HG02840 (cell line): ENCODE measurements around the gene ATP9A.

Experiments used
- ATAC-seq: cut with Tn5 transposase; IDR thresholded peaks from one replicate; pipeline ENCODE4 v1.9.1; 2021; ENCODE audit warnings: mild to moderate bottlenecking, moderate library complexity, moderate number of reproducible peaks; ENCODE audit not compliant: unreplicated experiment, low FRiP score

ATP9A gene

DNA sequence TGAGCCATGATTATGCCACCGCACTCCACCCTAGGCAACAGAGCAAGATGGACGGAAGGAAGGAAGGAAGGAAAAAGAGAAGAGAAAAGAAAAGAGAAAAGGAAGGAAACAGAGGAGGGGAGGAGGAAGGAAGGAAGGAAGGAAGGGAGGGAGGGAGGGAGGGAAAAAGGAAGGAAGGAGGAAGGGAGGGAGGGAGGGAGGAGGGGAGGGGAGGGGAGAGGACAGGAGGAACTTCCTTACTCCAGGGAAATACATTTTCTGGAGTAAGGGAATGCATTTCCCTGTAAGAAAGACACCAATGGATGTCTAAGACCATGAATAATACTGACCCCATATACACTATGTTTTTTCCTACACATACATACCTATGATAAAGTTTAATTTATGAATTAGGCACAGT is 132.5 kb downstream of the ATP9A start:
- ATAC-seq = no peak

- no peak for ATAC-seq
These were observed 133.3 kb downstream of the ATP9A start for GRCh38 chr20:51634877-51635276.

DNA sequence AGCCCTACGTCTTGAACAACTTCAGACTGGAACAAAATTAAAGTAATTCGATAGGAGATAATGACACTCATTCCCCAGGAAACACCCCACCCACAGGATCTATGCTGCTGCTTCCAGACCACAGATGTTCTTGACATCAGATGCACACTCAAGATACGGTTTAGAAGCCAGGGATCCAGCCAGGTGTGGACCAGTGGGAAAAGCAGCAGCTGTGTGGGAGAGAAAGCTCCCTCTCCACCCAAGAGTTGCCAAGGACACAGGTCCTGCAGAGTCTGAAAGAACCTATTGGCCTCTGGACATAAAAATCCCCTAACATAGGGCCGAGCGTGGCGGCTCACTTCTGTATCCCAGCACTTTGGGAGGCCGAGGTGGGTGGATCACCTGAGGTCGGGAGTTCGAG is 133.9 kb downstream of the ATP9A start:
- ATAC-seq = no peak

- ATAC-seq = no peak
These were observed 134.8 kb downstream of the ATP9A start for GRCh38 chr20:51633430-51633829.

GRCh38 chr20:51631953-51632352 is 136.2 kb downstream of the ATP9A start:
- no peak for ATAC-seq

DNA sequence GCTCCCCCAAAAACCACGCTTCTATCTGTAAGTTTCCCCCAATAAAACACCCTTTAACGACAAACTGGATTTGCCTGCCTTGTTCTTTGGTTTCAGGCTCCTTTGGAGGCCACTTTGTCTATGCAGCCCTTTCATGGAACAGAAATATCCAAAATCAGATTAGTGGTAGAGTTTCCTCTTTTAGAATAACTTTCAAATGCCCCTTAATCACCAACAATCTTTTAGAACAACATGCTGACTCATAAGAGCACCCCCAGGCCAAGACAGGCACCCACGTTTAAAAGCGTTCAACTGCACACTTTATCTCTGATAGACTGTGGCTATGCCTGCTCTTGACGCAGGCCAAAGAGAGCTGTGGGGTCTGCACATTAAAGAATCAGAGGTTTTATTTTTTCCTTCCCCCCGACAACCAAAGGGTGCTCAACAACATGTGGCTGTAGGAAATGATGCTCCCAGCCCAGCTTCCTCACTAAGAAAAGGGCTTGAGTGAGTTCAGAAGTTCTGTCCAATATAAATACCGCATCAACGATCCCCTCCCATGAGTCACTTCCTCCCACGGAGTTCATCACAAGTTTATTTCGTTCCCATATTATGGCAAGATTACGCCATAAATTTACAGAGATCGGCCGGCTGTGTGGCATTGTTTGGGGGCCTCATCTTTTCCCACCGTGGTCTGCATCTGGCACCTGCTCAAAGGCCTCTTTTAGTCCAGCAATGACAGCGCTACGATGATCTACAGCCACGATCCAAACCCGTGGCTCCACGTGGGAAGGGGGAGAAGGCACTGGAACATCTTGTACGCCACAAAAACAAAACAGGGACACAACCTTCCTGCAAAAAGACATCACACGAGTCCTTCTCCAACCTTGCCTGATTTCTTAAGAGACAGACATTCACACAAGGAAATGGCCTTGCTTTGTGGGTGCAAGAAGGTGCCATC is 136.9 kb downstream of the ATP9A start:
- ATAC-seq = no peak

DNA sequence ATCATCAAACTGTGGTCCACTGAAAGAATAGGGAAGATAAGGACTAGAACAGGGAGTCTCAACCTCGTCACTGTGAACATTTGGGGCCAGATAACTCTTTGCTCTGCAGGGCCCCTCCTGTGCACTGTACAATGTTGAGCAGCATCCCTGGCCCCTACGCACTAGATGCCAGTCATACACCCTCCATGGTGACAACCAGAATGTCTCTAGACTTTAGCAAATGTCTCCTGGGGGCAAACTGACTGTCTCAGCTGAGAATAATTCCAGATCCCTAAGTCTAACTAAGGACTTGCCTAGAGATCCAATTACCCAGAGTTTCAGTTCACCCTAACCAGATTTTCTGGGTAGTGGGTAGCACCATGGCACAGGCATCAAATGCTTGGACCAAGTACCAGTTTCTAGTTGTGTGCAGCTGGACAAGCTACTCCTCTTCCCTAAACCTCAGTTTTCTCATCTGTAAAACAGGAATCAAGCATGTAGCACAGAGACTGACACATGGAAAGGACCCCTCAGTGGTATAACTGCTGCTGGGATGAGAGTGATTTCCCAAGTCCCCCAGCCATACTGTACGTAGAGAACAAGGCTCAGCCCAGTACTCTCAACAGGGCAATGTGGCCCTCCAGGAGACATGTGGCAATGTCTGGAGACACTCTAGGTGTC is 138.7 kb downstream of the ATP9A start:
- no peak for ATAC-seq

DNA sequence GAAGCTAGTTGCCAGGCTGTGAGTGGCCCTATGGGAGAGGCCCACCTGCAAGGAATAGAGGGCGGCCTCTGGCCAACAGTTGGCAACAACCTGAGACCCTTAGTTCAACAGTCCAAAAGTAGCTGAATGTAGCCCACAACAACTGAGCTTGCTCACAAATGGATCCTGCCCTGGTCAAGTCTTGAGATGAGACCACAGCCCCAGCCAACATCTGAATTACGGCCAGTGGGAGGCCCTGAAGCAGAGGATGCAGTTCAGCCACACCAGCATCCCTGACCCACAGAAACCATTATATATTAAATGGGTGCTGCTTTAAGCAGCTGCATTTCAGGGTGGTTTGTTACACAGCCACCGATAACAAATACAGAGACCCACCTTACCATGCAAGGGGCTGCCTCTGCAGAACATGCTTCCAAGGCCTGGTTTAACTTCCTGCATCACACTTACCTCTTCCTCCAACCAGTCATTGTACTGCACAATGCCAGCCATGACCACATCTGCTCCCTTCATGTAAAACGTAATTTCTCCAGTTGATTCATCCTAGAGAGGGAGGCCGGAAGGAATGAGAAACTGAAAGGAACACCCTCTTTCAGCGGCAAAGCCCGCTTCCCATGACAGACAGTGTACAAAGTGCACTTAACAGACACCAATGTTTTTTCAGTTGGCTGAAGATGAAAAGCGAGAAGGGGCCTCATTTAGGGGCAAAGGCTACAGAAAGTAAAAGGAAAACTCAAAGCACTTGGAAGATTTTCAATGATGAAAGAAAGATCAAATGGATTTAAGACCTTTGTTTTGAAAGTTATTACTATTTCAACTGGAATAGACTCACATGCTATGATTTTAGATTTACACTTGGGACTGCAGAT is 139.4 kb downstream of the ATP9A start:
- no peak for ATAC-seq

DNA sequence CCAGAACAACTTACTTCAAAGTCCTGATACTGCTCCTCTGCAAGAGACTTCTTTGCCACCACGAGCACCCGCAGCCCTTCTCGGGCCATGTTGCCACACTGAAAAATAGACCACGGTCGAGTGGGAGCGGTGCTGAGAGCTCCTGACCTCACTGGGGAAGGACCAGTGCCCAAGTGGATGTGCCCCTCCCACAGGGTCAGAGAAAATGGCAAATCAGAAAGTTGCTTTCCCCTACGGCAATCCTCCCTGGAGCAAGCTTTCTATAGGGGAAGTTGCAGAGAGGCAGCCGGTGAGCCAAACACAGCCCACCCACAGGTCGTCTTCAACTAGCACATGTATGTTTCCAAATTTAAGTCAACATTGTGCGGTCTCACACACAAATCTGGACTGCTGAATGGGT is 140.6 kb downstream of the ATP9A start:
- no peak for ATAC-seq

DNA sequence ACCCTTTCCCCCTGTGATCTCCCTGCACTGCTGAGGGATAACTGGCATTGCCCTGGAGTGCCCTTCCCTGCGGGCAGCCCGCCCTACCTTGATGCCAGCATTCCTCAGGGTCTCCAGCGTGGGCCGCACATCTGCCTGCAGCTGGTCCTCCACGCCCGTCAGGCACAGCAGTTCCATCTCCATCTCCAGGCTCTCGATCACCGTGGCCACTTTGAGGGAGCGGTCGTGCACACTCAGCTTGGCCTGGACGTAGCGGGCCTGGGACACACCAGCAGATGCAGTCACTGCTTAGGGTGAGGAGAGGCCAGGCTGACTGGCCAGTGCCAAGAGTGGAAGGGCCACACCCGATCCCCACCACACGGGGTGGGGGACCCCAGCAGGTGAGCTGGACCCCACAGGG is 143.1 kb downstream of the ATP9A start:
- ATAC-seq = no peak

- ATAC-seq = no peak
These were observed 143.9 kb downstream of the ATP9A start for GRCh38 chr20:51624157-51624731.

GRCh38 chr20:51623255-51623654 is 144.9 kb downstream of the ATP9A start:
- ATAC-seq = no peak

GRCh38 chr20:51622004-51622874 is 146.0 kb downstream of the ATP9A start:
- ATAC-seq = no peak

- ATAC-seq = no peak
These were observed 147.8 kb downstream of the ATP9A start for GRCh38 chr20:51620432-51620831.

DNA sequence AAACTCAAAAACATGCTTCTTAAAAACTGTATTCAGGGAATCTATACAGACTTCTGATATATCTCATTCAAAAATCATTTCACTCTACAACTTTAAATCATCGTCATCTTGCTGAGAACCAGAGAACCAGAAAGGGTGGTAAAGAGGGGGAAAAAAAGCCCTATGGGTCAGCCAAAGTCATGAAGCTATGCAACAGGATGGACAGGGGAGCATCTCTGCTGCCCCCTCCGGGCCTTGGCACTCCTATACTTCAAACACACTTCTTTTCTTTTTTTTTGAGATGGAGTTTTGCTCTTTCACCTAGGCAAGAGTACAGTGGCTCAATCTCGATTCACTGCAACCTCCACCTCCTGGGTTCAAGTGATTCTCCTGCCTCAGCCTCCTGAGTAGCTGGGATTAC is 152.1 kb downstream of the ATP9A start:
- ATAC-seq = no peak

DNA sequence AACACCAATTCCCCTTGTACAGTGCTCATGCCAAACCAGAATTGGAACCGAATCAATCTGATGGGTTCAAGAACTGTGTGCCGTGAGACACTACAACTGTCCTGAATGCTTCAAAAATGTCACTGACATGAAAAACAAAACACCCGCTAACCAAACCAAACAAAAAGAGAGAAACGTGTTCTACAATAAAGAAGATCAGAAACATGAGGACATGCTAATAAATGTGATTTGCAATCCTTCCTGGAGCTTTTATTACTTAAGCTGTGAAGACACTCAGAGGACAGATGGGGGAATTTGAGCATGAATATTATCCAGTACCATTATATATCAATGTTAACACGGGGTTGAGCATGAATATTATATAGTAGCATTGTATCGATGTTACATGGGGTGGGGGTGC is 153.5 kb downstream of the ATP9A start:
- no peak for ATAC-seq

- no peak for ATAC-seq
These were observed 154.6 kb downstream of the ATP9A start for GRCh38 chr20:51613580-51613979.

DNA sequence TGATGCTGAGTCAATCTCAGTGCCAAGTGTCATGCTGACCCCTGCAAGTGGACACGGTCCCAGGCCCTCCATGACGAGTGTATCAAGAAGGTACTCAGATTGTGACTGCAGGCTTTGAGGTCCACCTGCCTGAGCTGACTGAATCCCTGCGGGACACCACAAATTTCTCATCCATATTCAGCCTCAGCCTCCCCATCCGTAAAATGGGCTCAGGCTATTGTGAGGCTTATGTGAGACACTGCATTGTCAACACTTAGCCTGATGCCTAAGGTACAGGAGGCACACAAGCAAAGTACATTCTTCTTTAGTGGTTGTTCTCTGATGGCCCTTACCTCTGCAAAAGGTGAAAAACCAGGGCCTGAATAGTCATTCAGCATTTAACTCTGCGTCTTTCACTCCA is 155.3 kb downstream of the ATP9A start:
- no peak for ATAC-seq

DNA sequence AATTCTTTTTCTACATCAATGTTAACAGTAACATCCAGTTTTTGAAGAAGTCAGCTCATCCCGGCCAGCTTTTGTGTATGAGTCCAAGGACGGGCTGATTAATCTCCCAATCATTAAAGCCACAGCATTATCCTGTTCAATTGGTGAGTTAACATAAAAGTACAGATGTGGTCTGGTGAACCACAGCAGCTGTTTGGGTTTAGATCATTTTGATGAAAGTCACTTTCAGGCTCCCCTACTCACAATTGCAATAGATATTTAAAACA is 156.6 kb downstream of the ATP9A start:
- no peak for ATAC-seq
